SH-SY5Y (cell line): ENCODE results near the gene CACHD1.

Experiments used
- GATA2 ChIP-seq: IDR thresholded peaks from 2 replicates; pipeline ENCODE4 v1.6.1; 2011; ENCODE audit warnings: mild to moderate bottlenecking, low read depth, low read length
- GATA3 ChIP-seq: IDR thresholded peaks from 2 replicates; pipeline ENCODE4 v1.6.1; 2011; ENCODE audit warnings: low read depth, mild to moderate bottlenecking, low read length, moderate library complexity

DNA sequence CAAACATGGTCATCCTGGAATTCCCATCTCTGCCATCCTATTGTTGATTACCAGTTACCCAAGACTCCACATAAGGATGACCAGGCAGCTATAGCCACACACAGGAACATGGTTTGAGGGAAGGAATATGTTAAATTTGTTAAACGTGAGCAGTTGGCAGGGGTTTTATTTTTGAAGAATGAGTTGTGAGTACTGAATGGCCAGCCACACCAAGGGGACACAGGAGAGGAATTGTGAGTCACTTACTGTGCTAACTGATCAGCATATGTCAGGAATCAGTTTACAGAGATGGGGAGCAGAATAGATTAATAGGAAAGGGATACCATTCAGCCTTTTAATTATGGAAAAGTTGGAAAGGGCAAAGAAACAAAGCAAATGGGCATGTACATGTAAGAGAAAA is 235.7 kb downstream of the CACHD1 start:
- TF ChIP-seq GATA2: no peak
- TF ChIP-seq GATA3: no peak
